ENCODE data around the gene MOXD1. TPM values are rescaled to one million over a fixed set of nuclear protein-coding genes. Genes with fewer than 3 reads are reported as not detected.

MOXD1 gene
- 1.3 to 1.7 TPM (median 1.5 TPM) in 5 replicates for total RNA-seq (2022; extraction: Qiagen RNA extraction)

DNA sequence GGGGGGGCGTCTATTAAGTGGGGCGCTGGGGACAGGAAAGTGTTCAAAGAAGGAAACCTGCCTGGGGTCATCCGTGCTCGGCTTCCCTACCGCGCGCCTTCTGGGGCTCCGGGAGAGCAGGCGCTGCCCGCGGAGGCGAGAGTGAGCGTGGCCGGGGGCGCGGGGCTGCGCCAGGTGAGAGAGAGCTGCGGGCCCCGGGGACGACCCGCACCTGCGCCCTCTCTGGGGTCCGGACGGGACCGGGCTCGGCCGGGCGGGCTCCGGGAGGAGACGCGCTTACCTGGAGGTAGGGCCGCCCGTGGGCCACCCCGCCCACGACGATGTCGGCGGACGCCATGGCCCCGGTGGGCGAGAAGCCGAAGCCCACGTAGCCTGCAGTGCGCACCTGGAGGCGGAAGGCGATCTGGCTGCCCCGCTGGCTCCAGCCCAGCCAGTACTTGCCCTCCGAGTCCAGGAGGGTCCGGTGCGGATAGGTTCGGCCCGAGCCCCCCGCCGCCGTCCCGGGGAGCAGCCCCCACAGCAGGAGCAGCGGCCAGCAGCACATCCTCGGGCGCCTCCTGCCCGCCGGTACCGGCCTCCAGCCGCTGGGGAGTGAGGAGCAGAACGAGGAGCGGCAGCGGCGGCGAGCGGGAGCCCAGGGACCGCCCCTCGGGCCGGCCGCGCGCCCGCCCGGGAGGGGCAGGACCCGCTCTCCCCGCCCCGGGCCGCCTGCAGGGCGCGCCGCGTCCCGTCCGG is at the start of gene MOXD1:
MOXD1 (minus strand) TSS at position 593 of the 735 bp plus-strand sequence; CDS start at position 544, 49 bp downstream.

Other genes starting within 250 kb of the MOXD1 start
- gene STX7, start 111.6 kb upstream of the MOXD1 start, total RNA-seq (2022; extraction: Qiagen RNA extraction), result 19.9 to 28.5 TPM (median 22.7 TPM) in 5 replicates
- not detected in 5 replicates for gene TAAR9, start 136.8 kb upstream of the MOXD1 start, total RNA-seq (2022; extraction: Qiagen RNA extraction)
- not detected in 5 replicates for gene TAAR8, start 151.2 kb upstream of the MOXD1 start, total RNA-seq (2022; extraction: Qiagen RNA extraction)
- gene TAAR6, start 168.8 kb upstream of the MOXD1 start, total RNA-seq (2022; extraction: Qiagen RNA extraction), result not detected in 5 replicates
- gene TAAR5, start 188.3 kb upstream of the MOXD1 start, total RNA-seq (2022; extraction: Qiagen RNA extraction), result not detected in 5 replicates
- gene TAAR2, start 222.8 kb upstream of the MOXD1 start, total RNA-seq (2022; extraction: Qiagen RNA extraction), result not detected in 5 replicates